ENCODE measurements around the gene MNAT1. TPM values are rescaled to one million over a fixed set of nuclear protein-coding genes. Genes with fewer than 3 reads are reported as not detected.

The MNAT1 gene
- total and polyA plus RNA-seq, 9 of the 15 experiments (the other 6 are each of a cell fraction or from before 2014, with no cell fraction given) = 37.8 to 83.3 (median 60.4) TPM

- no peak overlapping the region for H2AFZ ChIP-seq (ENCODE audit: low read depth, low read length)
- H4K20me1 ChIP-seq (replicated peaks; ENCODE audit: control insufficient read depth, insufficient read depth, low read length) = no peaks in the 10 kb centered on the region
- POLR2A ChIA-PET = no interaction called here
- no peaks in the 10 kb centered on the region for H3K9me3 ChIP-seq (replicated peaks; ENCODE audit: control insufficient read depth, insufficient read depth, low read depth, low read length)
- no peaks in the 10 kb centered on the region for H3K4me1 ChIP-seq (replicated peaks in 1 of 2; ENCODE audit: control insufficient read depth in 2 of 2, insufficient read depth in 2 of 2, low read length in 2 of 2)
- FAIRE-seq = no peak
- H3K27ac ChIP-seq (ENCODE audit: extremely low read depth, low read depth, low read length) = no peak overlapping the region
- no peaks in the 10 kb centered on the region for H3K27me3 ChIP-seq (ENCODE audit: control insufficient read depth in 2 of 2, insufficient read depth in 2 of 2, low read length in 2 of 2)
- 95% methylated on average over 8 of the region's 9 CpGs for WGBS (ENCODE audit: insufficient coverage, low coverage, missing lambda C conversion rate)
- DNase-seq (ENCODE audit: extremely low read depth in 1 of 4, low spot score in 3 of 4) = no peak
- BruUV-seq (replicated peaks) = no TSS peak
- no peak overlapping the region for H3K4me2 ChIP-seq (ENCODE audit: insufficient read depth, low read length)
- no peak overlapping the region for H3K9ac ChIP-seq (ENCODE audit: insufficient read depth in 1 of 2, low read depth in 2 of 2, low read length in 2 of 2)
- TF ChIP-seq ARNT (IDR thresholded peaks at IDR 0.05) (no peak), PHB (CRISPR knock-in tag; IDR thresholded peaks at IDR 0.05) (no peak), RBM14 (IDR thresholded peaks at IDR 0.05; ENCODE audit: borderline replicate concordance, insufficient read depth, low read depth, low read length) (no peak), ZNF512 (tag; IDR thresholded peaks at IDR 0.05) (no peak), ZNF639 (CRISPR knock-in tag; conservative IDR thresholded peaks at IDR 0.05 in 1 of 2, IDR thresholded peaks at IDR 0.05 in 1 of 2) (no peak), ZNF583 (CRISPR knock-in tag; IDR thresholded peaks at IDR 0.05) (no peak), ZKSCAN8 (CRISPR knock-in tag; IDR thresholded peaks at IDR 0.05) (no peak), ZBTB17 (CRISPR knock-in tag; IDR thresholded peaks at IDR 0.05) (no peak), ZSCAN29 (IDR thresholded peaks at IDR 0.05) (no peak), POLR3G (IDR thresholded peaks at IDR 0.05; ENCODE audit: extremely low read depth, insufficient read length, insufficient replicate concordance) (no peak), ZNF316 (IDR thresholded peaks at IDR 0.05) (no peak), NR1H2 (CRISPR knock-in tag; IDR thresholded peaks at IDR 0.05) (no peak), SIN3A (IDR thresholded peaks at IDR 0.05; ENCODE audit: borderline replicate concordance in 2 of 2, control insufficient read depth in 1 of 2, low read depth in 2 of 2, low read length in 2 of 2) (no peak), MYC (IDR thresholded peaks at IDR 0.05; ENCODE audit: low read depth, low read length) (no peak), MYC (CRISPR knock-in tag; IDR thresholded peaks at IDR 0.05; ENCODE audit: borderline replicate concordance, low read depth) (no peak), RHOXF2B (CRISPR knock-in tag; conservative IDR thresholded peaks at IDR 0.05) (no peak), HNRNPK (IDR thresholded peaks at IDR 0.05; ENCODE audit: low read depth, low read length, poor library complexity, severe bottlenecking) (no peak), ZNF778 (CRISPR knock-in tag; IDR thresholded peaks at IDR 0.05) (no peak)
- H3K4me3 ChIP-seq = no peak overlapping the region
- intact Hi-C loops (cut with micrococcal nuclease) = no loop called here
- no peaks in the 10 kb centered on the region; the same call in 2 of the 3 replicates for H3K79me2 ChIP-seq (ENCODE audit: control insufficient read depth, insufficient read depth, low read length)
- in situ Hi-C loops (cut with MboI) = no loop called here
- ATAC-seq = no peak
- peaks cover 34% of the 10 kb centered on the region; the same call in 1 of the 3 replicates for H3K36me3 ChIP-seq (ENCODE audit: control insufficient read depth, insufficient read depth, low read length)
- CTCF ChIA-PET (ENCODE audit: low intra/inter-chr PET ratio) = no interaction called here
- no peaks in the 10 kb centered on the region for H3K9me1 ChIP-seq (ENCODE audit: control insufficient read depth, insufficient read depth, low read length)
Measured at GRCh38 chr14:60998617-60999016, 264.1 kb downstream of the MNAT1 start.

All from K562 (cell line).